ENCODE results near the gene HBD. TPM values are rescaled to one million over a fixed set of nuclear protein-coding genes. Genes with fewer than 3 reads are reported as not detected.

HBD gene
- total and polyA plus RNA-seq, 9 of the 15 experiments (the other 6 are each of a cell fraction or from before 2014, with no cell fraction given): 11.8 to 169 (median 36.0) TPM

GRCh38 chr11:5280582-5281102 lies 46.4 kb upstream of the HBD start (continued):
- TF ChIP-seq DMBX1 (CRISPR knock-in tag; IDR thresholded peaks at IDR 0.05; ENCODE audit: borderline replicate concordance) (peak; percentile 97), ZNF76 (CRISPR knock-in tag; IDR thresholded peaks at IDR 0.05; ENCODE audit: borderline replicate concordance) (peak; percentile 68; the same call in 1 of the 2 replicates), TEAD2 (tag; IDR thresholded peaks at IDR 0.05) (0 out of 2 replicates have a peak, but pooled peaks have one; percentile 39), RREB1 (CRISPR knock-in tag; IDR thresholded peaks at IDR 0.05) (peak; percentile 78)

All from K562 (cell line).